ENCODE data around the gene FOXE3. TPM values are rescaled to one million over a fixed set of nuclear protein-coding genes. Genes with fewer than 3 reads are reported as not detected.

The FOXE3 gene
- total and polyA plus RNA-seq, 2 donors (not counting 3 experiments of a cell fraction or from before 2014, with no cell fraction given), result not detected

- Histone ChIP-seq H2AFZ (ENCODE audit: low read depth, low read length) (no peak overlapping the region), H3K4me3 (replicated peaks in 1 of 3; ENCODE audit: insufficient read depth in 1 of 3, low read depth in 1 of 3, low read length in 3 of 3) (no peak overlapping the region), H3K4me2 (ENCODE audit: insufficient read depth, low read length) (no peak overlapping the region), H3K9me1 (replicated peaks; ENCODE audit: control insufficient read depth, extremely low read depth, insufficient read depth, low read length) (no peaks in the 10 kb centered on the region), H3K9me3 (replicated peaks; ENCODE audit: control insufficient read depth, insufficient read depth, low read length) (no peaks in the 10 kb centered on the region), H3K36me3 (ENCODE audit: control insufficient read depth in 2 of 2, extremely low read depth in 1 of 2, insufficient read depth in 2 of 2, low read length in 2 of 2) (peaks cover 2% of the 10 kb centered on the region in 2 experiments), H3K27ac (ENCODE audit: insufficient read depth, low read depth, low read length) (no peak overlapping the region), H3K9ac (replicated peaks; ENCODE audit: extremely low read depth, insufficient read depth, low read length) (no peak overlapping the region), H3K79me2 (ENCODE audit: control insufficient read depth, insufficient read depth, low read length) (no peaks in the 10 kb centered on the region), H3K4me1 (ENCODE audit: control insufficient read depth, extremely low read depth, insufficient read depth, low read length) (no peaks in the 10 kb centered on the region), H3K27me3 (ENCODE audit: control insufficient read depth in 2 of 2, insufficient read depth in 2 of 2, low read length in 2 of 2) (no peaks in the 10 kb centered on the region), H4K20me1 (replicated peaks; ENCODE audit: control insufficient read depth, extremely low read depth, insufficient read depth, low read length) (no peaks in the 10 kb centered on the region)
- BruUV-seq (replicated peaks), result no TSS peak
- DNase-seq (ENCODE audit: low read depth, low spot score), result no peak
- no peak for TF ChIP-seq EZH2 (IDR thresholded peaks at IDR 0.05; ENCODE audit: borderline replicate concordance, low read depth, low read length, severe bottlenecking)
- TF ChIP-seq FOS (IDR thresholded peaks at IDR 0.05; ENCODE audit: borderline replicate concordance, insufficient read depth, low read length), result no peak
- TF ChIP-seq MYC (IDR thresholded peaks at IDR 0.05; ENCODE audit: low read depth, low read length), result no peak
- no peak for TF ChIP-seq JUN (IDR thresholded peaks at IDR 0.05; ENCODE audit: borderline replicate concordance, insufficient read depth, insufficient read length, low read depth)
- TF ChIP-seq GATA2 (IDR thresholded peaks at IDR 0.05; ENCODE audit: insufficient read depth, insufficient read length, low read depth, low read length), result no peak
- TF ChIP-seq, protein P1, sequence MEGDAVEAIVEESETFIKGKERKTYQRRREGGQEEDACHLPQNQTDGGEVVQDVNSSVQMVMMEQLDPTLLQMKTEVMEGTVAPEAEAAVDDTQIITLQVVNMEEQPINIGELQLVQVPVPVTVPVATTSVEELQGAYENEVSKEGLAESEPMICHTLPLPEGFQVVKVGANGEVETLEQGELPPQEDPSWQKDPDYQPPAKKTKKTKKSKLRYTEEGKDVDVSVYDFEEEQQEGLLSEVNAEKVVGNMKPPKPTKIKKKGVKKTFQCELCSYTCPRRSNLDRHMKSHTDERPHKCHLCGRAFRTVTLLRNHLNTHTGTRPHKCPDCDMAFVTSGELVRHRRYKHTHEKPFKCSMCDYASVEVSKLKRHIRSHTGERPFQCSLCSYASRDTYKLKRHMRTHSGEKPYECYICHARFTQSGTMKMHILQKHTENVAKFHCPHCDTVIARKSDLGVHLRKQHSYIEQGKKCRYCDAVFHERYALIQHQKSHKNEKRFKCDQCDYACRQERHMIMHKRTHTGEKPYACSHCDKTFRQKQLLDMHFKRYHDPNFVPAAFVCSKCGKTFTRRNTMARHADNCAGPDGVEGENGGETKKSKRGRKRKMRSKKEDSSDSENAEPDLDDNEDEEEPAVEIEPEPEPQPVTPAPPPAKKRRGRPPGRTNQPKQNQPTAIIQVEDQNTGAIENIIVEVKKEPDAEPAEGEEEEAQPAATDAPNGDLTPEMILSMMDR (IDR thresholded peaks at IDR 0.05; ENCODE audit: extremely low read depth in 1 of 2, insufficient read depth in 1 of 2, low read depth in 1 of 2, low read length in 2 of 2), result no peak
- TF ChIP-seq POLR2AphosphoS5 (IDR thresholded peaks at IDR 0.05; ENCODE audit: insufficient read depth, low read depth, low read length), result no peak
- no peak for TF ChIP-seq MAX (IDR thresholded peaks at IDR 0.05; ENCODE audit: insufficient read depth, insufficient read length)
- no peak for TF ChIP-seq POLR2A (IDR thresholded peaks at IDR 0.05; ENCODE audit: low read depth, low read length)
- ChIA-PET CTCF (interaction anchor here (1.4 to 2.8 kb wide), 2 partner anchors 52 to 205 kb away, joined by 5 to 8 read pairs; no protein-coding TSS in a partner anchor), POLR2A (no interaction called here)
- dilution Hi-C loops (cut with MboI; ENCODE audit: extremely low pct_ligation_motif_present, low sequenced_read_pairs) (no loop called here), intact Hi-C loops (cut with micrococcal nuclease) (no loop called here)
- no peak for FAIRE-seq
These were observed 32.0 kb upstream of the FOXE3 start for GRCh38 chr1:47384083-47384482.

All from endothelial cell of umbilical vein (primary cell).